WTC11 (cell line): ENCODE data around the gene VPS8. TPM values are rescaled to one million over a fixed set of nuclear protein-coding genes. Genes with fewer than 3 reads are reported as not detected.
"Not testable (repeated sequence)": the region's sequence is repeated elsewhere in the genome, so short reads cannot be mapped to it uniquely, and the experiment has no call there.

ENCODE experiments used
- ATAC-seq: fragments of 200-7000 bp; cut with Tn5 transposase; 2 replicates; pipeline ENCODE4 v1.10.0; 2021; ENCODE audit warnings: mild to moderate bottlenecking, moderate library complexity
- CTCF ChIA-PET: fragments of 300-600 bp; sonication (Branson Sonifier 250); formaldehyde crosslinking; loops from one replicate; lab custom pipeline; 2021; ENCODE audit warnings: antibody characterized with exemption; lab: Charles Lee
- POLR2A ChIA-PET: fragments of 350-600 bp; sonication (Branson Sonifier 250); formaldehyde crosslinking; loops from one replicate; lab custom pipeline; 2021; ENCODE audit warnings: antibody characterized with exemption; lab: Charles Lee
- DNase-seq: peaks from one replicate; pipeline ENCODE4 v3.0.0; 2021; ENCODE audit warnings: low spot score
- H3K27ac Mint-ChIP-seq: 2 replicates; pipeline ENCODE4 v1.8.0; 2021; ENCODE audit warnings: mixed read lengths
- H3K27me3 Mint-ChIP-seq: 2 replicates; pipeline ENCODE4 v1.8.0; 2021; ENCODE audit warnings: low read depth, mild to moderate bottlenecking, moderate library complexity, mixed read lengths
- H3K36me3 Mint-ChIP-seq: 2 replicates; pipeline ENCODE4 v1.8.0; 2021; ENCODE audit warnings: mixed read lengths
- H3K4me1 Mint-ChIP-seq: 2 replicates; pipeline ENCODE4 v1.8.0; 2022; ENCODE audit warnings: mixed read lengths
- H3K4me3 Mint-ChIP-seq: 2 replicates; pipeline ENCODE4 v1.8.0; 2021; ENCODE audit warnings: mild to moderate bottlenecking, moderate library complexity, mixed read lengths
- H3K9me3 Mint-ChIP-seq: 2 replicates; pipeline ENCODE4 v1.8.0; 2021; ENCODE audit warnings: mixed read lengths
- CBFB ChIP-seq: sonication (generic); formaldehyde crosslinking; IDR thresholded peaks from 2 replicates; pipeline ENCODE4 v1.8.1; 2022; ENCODE audit warnings: mild to moderate bottlenecking, low read depth, missing genetic modification reagents
- CREM ChIP-seq: sonication (generic); formaldehyde crosslinking; IDR thresholded peaks from 2 replicates; pipeline ENCODE4 v1.8.1; 2022; ENCODE audit warnings: mild to moderate bottlenecking, missing genetic modification reagents, moderate library complexity
- EMX1 ChIP-seq: fragments of 250-450 bp; sonication (Bioruptor Pico); IDR thresholded peaks from 2 replicates; pipeline ENCODE4 v1.8.0; 2021; ENCODE audit warnings: mild to moderate bottlenecking
- FOXJ3 ChIP-seq: sonication (generic); formaldehyde crosslinking; IDR thresholded peaks from 2 replicates; pipeline ENCODE4 v1.9.0; 2021; ENCODE audit warnings: missing genetic modification reagents, mild to moderate bottlenecking, borderline replicate concordance
- GTF2I ChIP-seq: fragments of 250-450 bp; sonication (Bioruptor Pico); conservative IDR thresholded peaks from 2 replicates; pipeline ENCODE4 v1.4.0; 2021; ENCODE audit warnings: mild to moderate bottlenecking
- JUN ChIP-seq: sonication (generic); formaldehyde crosslinking; IDR thresholded peaks from 2 replicates; pipeline ENCODE4 v1.8.0; 2023; ENCODE audit warnings: mild to moderate bottlenecking, missing genetic modification reagents
- NR3C1 ChIP-seq: sonication (generic); formaldehyde crosslinking; conservative IDR thresholded peaks from 2 replicates; pipeline ENCODE4 v1.8.1; 2023; ENCODE audit warnings: low read depth, mild to moderate bottlenecking, missing genetic modification reagents
- PRRX2 ChIP-seq: fragments of 250-450 bp; sonication (Bioruptor Pico); IDR thresholded peaks from 2 replicates; pipeline ENCODE4 v1.8.0; 2021; ENCODE audit warnings: mild to moderate bottlenecking
- RELA ChIP-seq: sonication (generic); formaldehyde crosslinking; IDR thresholded peaks from 2 replicates; pipeline ENCODE4 v1.8.1; 2022; ENCODE audit warnings: missing genetic modification reagents, mild to moderate bottlenecking, borderline replicate concordance
- SMAD4 ChIP-seq: sonication (generic); formaldehyde crosslinking; IDR thresholded peaks from 2 replicates; pipeline ENCODE4 v1.8.0; 2022; ENCODE audit warnings: mild to moderate bottlenecking, missing genetic modification reagents
- SP1 ChIP-seq: sonication (generic); formaldehyde crosslinking; conservative IDR thresholded peaks from 2 replicates; pipeline ENCODE4 v1.8.1; 2022; ENCODE audit warnings: missing genetic modification reagents
- TCF7 ChIP-seq: sonication (generic); formaldehyde crosslinking; IDR thresholded peaks from 2 replicates; pipeline ENCODE4 v1.8.0; 2022; ENCODE audit warnings: mild to moderate bottlenecking, low read depth, missing genetic modification reagents, moderate library complexity
- TEAD1 ChIP-seq: sonication (generic); formaldehyde crosslinking; IDR thresholded peaks from 2 replicates; pipeline ENCODE4 v1.8.0; 2022; ENCODE audit warnings: mild to moderate bottlenecking, missing genetic modification reagents
- TP53 ChIP-seq: sonication (generic); formaldehyde crosslinking; IDR thresholded peaks from 2 replicates; pipeline ENCODE4 v1.8.1; 2023; ENCODE audit warnings: mild to moderate bottlenecking, missing genetic modification reagents
- ZNF396 ChIP-seq: fragments of 250-450 bp; sonication (Bioruptor Pico); IDR thresholded peaks from 2 replicates; pipeline ENCODE4 v1.8.0; 2021; ENCODE audit warnings: mild to moderate bottlenecking, moderate library complexity, borderline replicate concordance
- total RNA-seq: library from RNA; stranded (reverse); gene quantifications from 3 replicates; pipeline ENCODE4 v1.2.3, GENCODE V29; 2021
- TF ChIP-seq, protein P1 (sequence below): sonication (generic); formaldehyde crosslinking; conservative IDR thresholded peaks from 2 replicates; pipeline ENCODE4 v1.8.1; 2023; ENCODE audit warnings: mild to moderate bottlenecking, low read depth, missing genetic modification reagents, moderate library complexity
- TF ChIP-seq, protein P2 (sequence below): fragments of 250-450 bp; sonication (Bioruptor Pico); IDR thresholded peaks from 2 replicates; pipeline ENCODE4 v1.9.0; 2021; ENCODE audit warnings: mild to moderate bottlenecking
- TF ChIP-seq, protein P3 (sequence below): sonication (generic); formaldehyde crosslinking; IDR thresholded peaks from 2 replicates; pipeline ENCODE4 v1.8.0; 2023; ENCODE audit warnings: missing genetic modification reagents
- TF ChIP-seq, protein P4 (sequence below): sonication (generic); formaldehyde crosslinking; IDR thresholded peaks from 2 replicates; pipeline ENCODE4 v1.8.1; 2022; ENCODE audit warnings: missing genetic modification reagents, borderline replicate concordance

Gene VPS8
- total RNA-seq, 1 experiment from 2014 or later, result 44.9 TPM

DNA sequence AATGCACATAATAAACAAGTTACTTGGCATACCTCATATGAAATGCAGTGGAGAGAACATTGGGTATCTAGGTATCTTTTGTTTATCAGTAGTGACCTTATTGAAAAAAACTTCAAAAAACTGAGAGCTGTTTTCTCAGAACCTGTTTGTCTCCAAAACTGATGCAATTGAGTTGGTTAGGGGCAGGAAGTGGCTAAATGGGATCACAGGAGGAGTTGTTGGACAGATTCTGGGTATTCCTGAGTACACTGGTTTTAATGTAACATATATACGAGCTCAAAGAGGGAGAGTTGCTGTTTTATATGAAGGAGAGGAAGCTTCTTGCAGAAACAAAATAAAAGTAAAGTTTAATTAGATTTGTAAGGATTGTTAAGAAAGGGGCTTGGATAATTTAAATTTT is 181.4 kb downstream of the VPS8 start:
- H3K27me3 Mint-ChIP-seq, result no peaks in the 10 kb centered on the region
- peaks cover 11% of the 10 kb centered on the region; the same call in 1 of the 2 replicates for H3K36me3 Mint-ChIP-seq
- ChIA-PET CTCF (no interaction called here), POLR2A (no interaction called here)
- no peak for ATAC-seq
- no peak overlapping the region for H3K4me3 Mint-ChIP-seq
- H3K9me3 Mint-ChIP-seq, result peaks cover 4% of the 10 kb centered on the region
- peaks cover 5% of the 10 kb centered on the region for H3K4me1 Mint-ChIP-seq
- TF ChIP-seq TEAD1 (no peak), GTF2I (CRISPR knock-in tag) (no peak), FOXJ3 (CRISPR knock-in tag) (no peak), SP1 (CRISPR knock-in tag) (no peak), RELA (CRISPR knock-in tag) (no peak), JUN (no peak), ZNF396 (CRISPR knock-in tag) (no peak), TCF7 (CRISPR knock-in tag) (no peak), NR3C1 (CRISPR knock-in tag) (no peak), PRRX2 (CRISPR knock-in tag) (no peak), TP53 (CRISPR knock-in tag) (no peak), CBFB (no peak), SMAD4 (CRISPR knock-in tag) (no peak), EMX1 (CRISPR knock-in tag) (no peak), CREM (CRISPR knock-in tag) (no peak)
- TF ChIP-seq, protein P1, sequence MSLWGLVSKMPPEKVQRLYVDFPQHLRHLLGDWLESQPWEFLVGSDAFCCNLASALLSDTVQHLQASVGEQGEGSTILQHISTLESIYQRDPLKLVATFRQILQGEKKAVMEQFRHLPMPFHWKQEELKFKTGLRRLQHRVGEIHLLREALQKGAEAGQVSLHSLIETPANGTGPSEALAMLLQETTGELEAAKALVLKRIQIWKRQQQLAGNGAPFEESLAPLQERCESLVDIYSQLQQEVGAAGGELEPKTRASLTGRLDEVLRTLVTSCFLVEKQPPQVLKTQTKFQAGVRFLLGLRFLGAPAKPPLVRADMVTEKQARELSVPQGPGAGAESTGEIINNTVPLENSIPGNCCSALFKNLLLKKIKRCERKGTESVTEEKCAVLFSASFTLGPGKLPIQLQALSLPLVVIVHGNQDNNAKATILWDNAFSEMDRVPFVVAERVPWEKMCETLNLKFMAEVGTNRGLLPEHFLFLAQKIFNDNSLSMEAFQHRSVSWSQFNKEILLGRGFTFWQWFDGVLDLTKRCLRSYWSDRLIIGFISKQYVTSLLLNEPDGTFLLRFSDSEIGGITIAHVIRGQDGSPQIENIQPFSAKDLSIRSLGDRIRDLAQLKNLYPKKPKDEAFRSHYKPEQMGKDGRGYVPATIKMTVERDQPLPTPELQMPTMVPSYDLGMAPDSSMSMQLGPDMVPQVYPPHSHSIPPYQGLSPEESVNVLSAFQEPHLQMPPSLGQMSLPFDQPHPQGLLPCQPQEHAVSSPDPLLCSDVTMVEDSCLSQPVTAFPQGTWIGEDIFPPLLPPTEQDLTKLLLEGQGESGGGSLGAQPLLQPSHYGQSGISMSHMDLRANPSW, result no peak
- TF ChIP-seq, protein P2, sequence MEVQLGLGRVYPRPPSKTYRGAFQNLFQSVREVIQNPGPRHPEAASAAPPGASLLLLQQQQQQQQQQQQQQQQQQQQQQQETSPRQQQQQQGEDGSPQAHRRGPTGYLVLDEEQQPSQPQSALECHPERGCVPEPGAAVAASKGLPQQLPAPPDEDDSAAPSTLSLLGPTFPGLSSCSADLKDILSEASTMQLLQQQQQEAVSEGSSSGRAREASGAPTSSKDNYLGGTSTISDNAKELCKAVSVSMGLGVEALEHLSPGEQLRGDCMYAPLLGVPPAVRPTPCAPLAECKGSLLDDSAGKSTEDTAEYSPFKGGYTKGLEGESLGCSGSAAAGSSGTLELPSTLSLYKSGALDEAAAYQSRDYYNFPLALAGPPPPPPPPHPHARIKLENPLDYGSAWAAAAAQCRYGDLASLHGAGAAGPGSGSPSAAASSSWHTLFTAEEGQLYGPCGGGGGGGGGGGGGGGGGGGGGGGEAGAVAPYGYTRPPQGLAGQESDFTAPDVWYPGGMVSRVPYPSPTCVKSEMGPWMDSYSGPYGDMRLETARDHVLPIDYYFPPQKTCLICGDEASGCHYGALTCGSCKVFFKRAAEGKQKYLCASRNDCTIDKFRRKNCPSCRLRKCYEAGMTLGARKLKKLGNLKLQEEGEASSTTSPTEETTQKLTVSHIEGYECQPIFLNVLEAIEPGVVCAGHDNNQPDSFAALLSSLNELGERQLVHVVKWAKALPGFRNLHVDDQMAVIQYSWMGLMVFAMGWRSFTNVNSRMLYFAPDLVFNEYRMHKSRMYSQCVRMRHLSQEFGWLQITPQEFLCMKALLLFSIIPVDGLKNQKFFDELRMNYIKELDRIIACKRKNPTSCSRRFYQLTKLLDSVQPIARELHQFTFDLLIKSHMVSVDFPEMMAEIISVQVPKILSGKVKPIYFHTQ (CRISPR knock-in tag), result no peak
- TF ChIP-seq, protein P3, sequence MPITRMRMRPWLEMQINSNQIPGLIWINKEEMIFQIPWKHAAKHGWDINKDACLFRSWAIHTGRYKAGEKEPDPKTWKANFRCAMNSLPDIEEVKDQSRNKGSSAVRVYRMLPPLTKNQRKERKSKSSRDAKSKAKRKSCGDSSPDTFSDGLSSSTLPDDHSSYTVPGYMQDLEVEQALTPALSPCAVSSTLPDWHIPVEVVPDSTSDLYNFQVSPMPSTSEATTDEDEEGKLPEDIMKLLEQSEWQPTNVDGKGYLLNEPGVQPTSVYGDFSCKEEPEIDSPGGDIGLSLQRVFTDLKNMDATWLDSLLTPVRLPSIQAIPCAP (CRISPR knock-in tag), result no peak
- TF ChIP-seq, protein P4, sequence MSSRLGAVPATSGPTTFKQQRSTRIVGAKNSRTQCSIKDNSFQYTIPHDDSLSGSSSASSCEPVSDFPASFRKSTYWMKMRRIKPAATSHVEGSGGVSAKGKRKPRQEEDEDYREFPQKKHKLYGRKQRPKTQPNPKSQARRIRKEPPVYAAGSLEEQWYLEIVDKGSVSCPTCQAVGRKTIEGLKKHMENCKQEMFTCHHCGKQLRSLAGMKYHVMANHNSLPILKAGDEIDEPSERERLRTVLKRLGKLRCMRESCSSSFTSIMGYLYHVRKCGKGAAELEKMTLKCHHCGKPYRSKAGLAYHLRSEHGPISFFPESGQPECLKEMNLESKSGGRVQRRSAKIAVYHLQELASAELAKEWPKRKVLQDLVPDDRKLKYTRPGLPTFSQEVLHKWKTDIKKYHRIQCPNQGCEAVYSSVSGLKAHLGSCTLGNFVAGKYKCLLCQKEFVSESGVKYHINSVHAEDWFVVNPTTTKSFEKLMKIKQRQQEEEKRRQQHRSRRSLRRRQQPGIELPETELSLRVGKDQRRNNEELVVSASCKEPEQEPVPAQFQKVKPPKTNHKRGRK (CRISPR knock-in tag), result no peak
- no peak for DNase-seq
- H3K27ac Mint-ChIP-seq, result peak overlapping the region; percentile 65

DNA sequence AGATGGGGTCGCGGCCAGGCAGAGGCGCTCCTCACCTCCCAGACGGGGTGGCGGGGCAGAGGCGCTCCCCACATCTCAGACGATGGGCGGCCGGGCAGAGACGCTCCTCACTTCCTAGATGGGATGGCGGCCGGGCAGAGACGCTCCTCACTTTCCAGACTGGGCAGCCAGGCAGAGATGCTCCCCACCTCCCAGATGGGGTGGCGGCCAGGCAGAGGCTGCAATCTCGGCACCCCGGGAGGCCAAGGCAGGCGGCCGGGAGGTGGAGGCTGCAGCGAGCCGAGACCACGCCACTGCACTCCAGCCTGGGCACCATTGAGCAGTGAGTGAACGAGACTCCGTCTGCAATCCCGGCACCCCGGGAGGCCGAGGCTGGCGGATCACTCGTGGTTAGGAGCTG is 191.9 kb downstream of the VPS8 start:
- peaks cover 64% of the 10 kb centered on the region for H3K36me3 Mint-ChIP-seq

More for the DNA sequence above, 191.9 kb downstream of the VPS8 start:
- DNase-seq, ATAC-seq, H3K27me3 Mint-ChIP-seq, H3K4me3 Mint-ChIP-seq, H3K4me1 Mint-ChIP-seq, H3K27ac Mint-ChIP-seq, CTCF ChIA-PET, POLR2A ChIA-PET: not testable (repeated sequence)
- H3K9me3 Mint-ChIP-seq, result peaks cover 33% of the 10 kb centered on the region
